GM12878 (cell line): ENCODE results near the gene IKZF5. TPM values are rescaled to one million over a fixed set of nuclear protein-coding genes. Genes with fewer than 3 reads are reported as not detected.

Source experiments
- ATAC-seq: fragments of 200-7000 bp; cut with Tn5 transposase; 3 replicates; pipeline ENCODE4 v1.9.1; 2020; ENCODE audit warnings: mild to moderate bottlenecking, moderate library complexity
- BruUV-seq: library from RNA; stranded (reverse); fragments of 400-500 nt; replicated peaks from 2 replicates; lab custom pipeline; 2021; lab: Mats Ljungman, UMichigan
- CTCF ChIA-PET: fragments of 300-600 bp; sonication (Branson Sonifier 250); formaldehyde crosslinking; extraction: SDS; loops from one replicate; lab custom pipeline; 2021; ENCODE audit warnings: inconsistent platforms; lab: Yijun Ruan, JAX
- POLR2A ChIA-PET: fragments of 350-600 bp; formaldehyde crosslinking; extraction: SDS; loops from one replicate; lab custom pipeline; 2021; ENCODE audit warnings: inconsistent platforms; lab: Charles Lee
- RAD21 ChIA-PET: fragments of 300-600 bp; sonication (Branson Sonifier 250); formaldehyde crosslinking; loops from one replicate; lab custom pipeline; 2023; ENCODE audit warnings: antibody characterized with exemption; ENCODE audit not compliant: unreplicated experiment; lab: Charles Lee
- SMC1A ChIA-PET: fragments of 300-600 bp; sonication (Branson Sonifier 250); formaldehyde crosslinking; loops from one replicate; lab custom pipeline; 2023; ENCODE audit not compliant: unreplicated experiment, uncharacterized antibody; lab: Charles Lee
- DNase-seq: peaks from one replicate; pipeline ENCODE4 v3.0.0-alpha.2; 2011; ENCODE audit warnings: low read depth, low spot score
- FAIRE-seq: peaks from 3 replicates; lab custom pipeline; 2011; peaks lifted over from hg19 to GRCh38; lab: Jason Lieb, UNC
- H2AFZ ChIP-seq: 2 replicates; pipeline ENCODE4 v1.6.0; 2011; ENCODE audit warnings: low read depth, low read length, control low read depth; ENCODE audit not compliant: control insufficient read depth
- H3K27ac ChIP-seq: 2 replicates; pipeline ENCODE4 v1.5.1; 2011; ENCODE audit warnings: control low read depth; ENCODE audit not compliant: control insufficient read depth, insufficient read depth
- H3K27me3 ChIP-seq, 2 experiments: replicated peaks in 1 of 2; 2 replicates each; pipeline versions ENCODE4 v1.6.0 to v1.6.1; 2011; ENCODE audit warnings: low read length in 1 of 2; ENCODE audit not compliant: control insufficient read depth in 2 of 2, insufficient read depth in 2 of 2
- H3K36me3 ChIP-seq, 2 experiments: 2 replicates each; pipeline ENCODE4 v1.5.1; 2011; ENCODE audit warnings: low read length in 1 of 2; ENCODE audit not compliant: control insufficient read depth in 2 of 2, insufficient read depth in 2 of 2
- H3K4me1 ChIP-seq: 2 replicates; pipeline ENCODE4 v1.6.1; 2011; ENCODE audit warnings: mild to moderate bottlenecking, low read length, moderate library complexity, mixed read lengths; ENCODE audit not compliant: control insufficient read depth, insufficient read depth
- H3K4me2 ChIP-seq: 2 replicates; pipeline ENCODE4 v1.6.0; 2011; ENCODE audit warnings: control low read depth; ENCODE audit not compliant: control insufficient read depth, insufficient read depth
- H3K4me3 ChIP-seq: fragments of 200-600 bp; sonication (generic); 2 replicates; pipeline ENCODE4 v1.5.1; 2016
- H3K79me2 ChIP-seq: 2 replicates; pipeline ENCODE4 v1.6.0; 2011; ENCODE audit warnings: low read length; ENCODE audit not compliant: control insufficient read depth, insufficient read depth
- H3K9ac ChIP-seq: 2 replicates; pipeline ENCODE4 v1.8.0; 2011; ENCODE audit warnings: low read length, control low read depth, mixed read lengths; ENCODE audit not compliant: control insufficient read depth, insufficient read depth
- H3K9me3 ChIP-seq: replicated peaks from 3 replicates; pipeline ENCODE4 v1.5.1; 2011; ENCODE audit warnings: mild to moderate bottlenecking, low read length; ENCODE audit not compliant: control insufficient read depth, insufficient read depth
- H4K20me1 ChIP-seq: 2 replicates; pipeline ENCODE4 v1.6.0; 2011; ENCODE audit not compliant: control insufficient read depth, insufficient read depth
- CBX3 ChIP-seq: fragments of 200-600 bp; sonication (generic); IDR thresholded peaks from 2 replicates; pipeline ENCODE4 v1.6.1; 2016; ENCODE audit warnings: low read depth, borderline replicate concordance
- NR2C1 ChIP-seq: fragments of 450-650 bp; IDR thresholded peaks from 2 replicates; pipeline ENCODE4 v1.6.1; 2017; ENCODE audit warnings: antibody characterized with exemption, mild to moderate bottlenecking, moderate library complexity
- SIN3A ChIP-seq: IDR thresholded peaks from 2 replicates; pipeline ENCODE4 v1.6.1; 2012; ENCODE audit warnings: low read depth, low read length, improper control_type of control experiment
- TCF12 ChIP-seq: IDR thresholded peaks from 2 replicates; pipeline ENCODE4 v1.6.1; 2011; ENCODE audit warnings: low read depth, mild to moderate bottlenecking, low read length
- whole genome bisulfite sequencing: methylation state at CpG from one replicate; pipeline ENCODE4 v1.1.6; 2016; ENCODE audit warnings: low lambda C conversion rate; ENCODE audit not compliant: insufficient replicate concordance, insufficient coverage; ENCODE audit errors: missing lambda C conversion rate; 5-methylcytosine and 5-hydroxymethylcytosine counted together
- in situ Hi-C: fragments of 300-500 bp; cut with MboI; formaldehyde crosslinking; loops from 9 replicates; pipeline ENCODE4 v1.14.3; 2018; ENCODE audit warnings: mixed read lengths
- intact Hi-C: fragments of 100-400 bp; cut with micrococcal nuclease; formaldehyde crosslinking; loops from one replicate; pipeline ENCODE4 v1.14.2; 2022; ENCODE audit not compliant: unreplicated experiment
- polyA plus RNA-seq, 11 experiments: library from polyadenylated mRNA; depleted of rRNA in 4 of 11; unstranded in 6 of 11; stranded (reverse) in 5 of 11; fragments of >200 nt; fragmentation: Nextera tagmentation in 4 of 11; fragmentation: Illumina TruSeq in 1 of 11; extraction: Ambion mirVana in 4 of 11; extraction: Trizol in 1 of 11; gene quantifications; 1 replicate in 1 of 11; 2 replicates in 10 of 11; pipeline versions ENCODE4 v1.2.1 to v1.2.3, GENCODE V29; 2011 to 2016; ENCODE audit warnings: inconsistent platforms in 2 of 11, missing spikeins in 2 of 11, low read depth in 1 of 11
- total RNA-seq, 4 experiments: library from RNA; depleted of rRNA in 3 of 4; stranded (reverse); fragments of >200 nt in 3 of 4; fragmentation: Illumina TruSeq in 1 of 4; extraction: Trizol in 1 of 4; gene quantifications; 2 replicates each; pipeline versions ENCODE4 v1.2.1 to v1.2.3, GENCODE V29; 2013 to 2021
- TF ChIP-seq, protein P1 (sequence below): IDR thresholded peaks from 2 replicates; pipeline ENCODE4 v1.6.1; 2012; ENCODE audit warnings: low read depth, low read length, improper control_type of control experiment
- TF ChIP-seq, protein P2 (sequence below): fragments of 450-650 bp; IDR thresholded peaks from 2 replicates; pipeline ENCODE4 v1.6.1; 2017; ENCODE audit warnings: mild to moderate bottlenecking

Gene IKZF5
- total and polyA plus RNA-seq, 10 of the 15 experiments (the other 5 are each of a cell fraction or from before 2014, with no cell fraction given) = 5.3 to 23.2 (median 11.8) TPM

DNA sequence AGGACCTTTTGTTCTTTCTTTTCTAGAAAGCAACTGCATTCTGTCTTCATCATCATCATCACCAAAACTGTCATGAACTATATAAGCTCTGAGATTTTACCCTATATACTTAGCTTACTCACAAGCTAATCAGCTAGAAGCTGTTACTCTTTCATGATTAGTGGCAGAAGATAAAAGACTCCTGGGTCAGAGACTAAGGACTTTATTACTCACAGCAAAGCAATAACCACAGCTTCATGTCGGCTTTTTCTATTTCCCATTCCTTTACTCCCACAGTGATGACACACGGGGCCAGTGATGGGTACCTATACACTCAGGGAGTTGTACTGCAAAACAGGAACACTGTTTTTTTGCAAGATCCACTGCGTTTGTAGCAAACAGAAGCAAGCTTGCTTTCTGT is 46.2 kb downstream of the IKZF5 start:
- RAD21 ChIA-PET = interaction anchor here (1.1 kb wide), 1 partner anchor 43 kb away, joined by 3 read pairs; no protein-coding TSS in a partner anchor
- Histone ChIP-seq H3K9me3 (no peaks in the 10 kb centered on the region; the same call in 2 of the 3 replicates), H3K27me3 (peaks cover 0 to 3% of the 10 kb centered on the region in 2 experiments; a peak in 1 of 4 replicates), H3K9ac (no peak overlapping the region), H2AFZ (no peak overlapping the region), H3K36me3 (no peaks in the 10 kb centered on the region), H3K4me1 (no peaks in the 10 kb centered on the region), H3K27ac (no peak overlapping the region), H3K4me3 (no peak overlapping the region), H4K20me1 (no peaks in the 10 kb centered on the region), H3K4me2 (no peak overlapping the region), H3K79me2 (no peaks in the 10 kb centered on the region)
- no peak for DNase-seq
- SMC1A ChIA-PET = interaction anchor here (1.4 kb wide), 1 partner anchor 11 kb away, joined by 4 read pairs; no protein-coding TSS in a partner anchor
- intact Hi-C loops = no loop called here
- FAIRE-seq = no peak
- in situ Hi-C loops = no loop called here
- POLR2A ChIA-PET = interaction anchor here (0.7 kb wide), 1 partner anchor 46 kb away, joined by 5 read pairs; no protein-coding TSS in a partner anchor
- ATAC-seq = no peak
- BruUV-seq = no TSS peak
- TF ChIP-seq SIN3A (no peak), TCF12 (no peak), NR2C1 (no peak), CBX3 (no peak)
- TF ChIP-seq, protein P1, sequence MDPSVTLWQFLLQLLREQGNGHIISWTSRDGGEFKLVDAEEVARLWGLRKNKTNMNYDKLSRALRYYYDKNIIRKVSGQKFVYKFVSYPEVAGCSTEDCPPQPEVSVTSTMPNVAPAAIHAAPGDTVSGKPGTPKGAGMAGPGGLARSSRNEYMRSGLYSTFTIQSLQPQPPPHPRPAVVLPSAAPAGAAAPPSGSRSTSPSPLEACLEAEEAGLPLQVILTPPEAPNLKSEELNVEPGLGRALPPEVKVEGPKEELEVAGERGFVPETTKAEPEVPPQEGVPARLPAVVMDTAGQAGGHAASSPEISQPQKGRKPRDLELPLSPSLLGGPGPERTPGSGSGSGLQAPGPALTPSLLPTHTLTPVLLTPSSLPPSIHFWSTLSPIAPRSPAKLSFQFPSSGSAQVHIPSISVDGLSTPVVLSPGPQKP = no peak
- TF ChIP-seq, protein P2, sequence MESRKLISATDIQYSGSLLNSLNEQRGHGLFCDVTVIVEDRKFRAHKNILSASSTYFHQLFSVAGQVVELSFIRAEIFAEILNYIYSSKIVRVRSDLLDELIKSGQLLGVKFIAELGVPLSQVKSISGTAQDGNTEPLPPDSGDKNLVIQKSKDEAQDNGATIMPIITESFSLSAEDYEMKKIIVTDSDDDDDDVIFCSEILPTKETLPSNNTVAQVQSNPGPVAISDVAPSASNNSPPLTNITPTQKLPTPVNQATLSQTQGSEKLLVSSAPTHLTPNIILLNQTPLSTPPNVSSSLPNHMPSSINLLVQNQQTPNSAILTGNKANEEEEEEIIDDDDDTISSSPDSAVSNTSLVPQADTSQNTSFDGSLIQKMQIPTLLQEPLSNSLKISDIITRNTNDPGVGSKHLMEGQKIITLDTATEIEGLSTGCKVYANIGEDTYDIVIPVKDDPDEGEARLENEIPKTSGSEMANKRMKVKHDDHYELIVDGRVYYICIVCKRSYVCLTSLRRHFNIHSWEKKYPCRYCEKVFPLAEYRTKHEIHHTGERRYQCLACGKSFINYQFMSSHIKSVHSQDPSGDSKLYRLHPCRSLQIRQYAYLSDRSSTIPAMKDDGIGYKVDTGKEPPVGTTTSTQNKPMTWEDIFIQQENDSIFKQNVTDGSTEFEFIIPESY = no peak
- CTCF ChIA-PET = interaction anchor here (1.5 kb wide), 1 partner anchor 9 kb away, joined by 5 read pairs; no protein-coding TSS in a partner anchor
- WGBS = 24% methylated on average over 3 of the region's 3 CpGs
